H1 (cell line): Measurements from ENCODE around the gene SMARCC1. TPM values are rescaled to one million over a fixed set of nuclear protein-coding genes. Genes with fewer than 3 reads are reported as not detected.

Experiments used
- CTCF ChIA-PET: fragments of 300-600 bp; sonication (Branson Sonifier 250); formaldehyde crosslinking; loops from one replicate; lab custom pipeline; 2021; ENCODE audit not compliant: partially characterized antibody; lab: Charles Lee
- POLR2A ChIA-PET: fragments of 300-600 bp; sonication (Branson Sonifier 250); formaldehyde crosslinking; loops from one replicate; lab custom pipeline; 2021; ENCODE audit warnings: inconsistent platforms; ENCODE audit not compliant: partially characterized antibody; lab: Charles Lee
- DNase-seq, 2 experiments: peaks; one replicate each; pipeline versions ENCODE4 v3.0.0 to v3.0.0-alpha.2; 2010 to 2022; ENCODE audit warnings: low spot score in 2 of 2, low read depth in 1 of 2, mixed read lengths in 1 of 2
- FAIRE-seq: peaks from 2 replicates; lab custom pipeline; 2011; peaks lifted over from hg19 to GRCh38; lab: Jason Lieb, UNC
- H2AFZ ChIP-seq: 2 replicates; pipeline ENCODE4 v1.8.1; 2012; ENCODE audit warnings: low read length, inconsistent platforms
- H2AK5ac ChIP-seq: 2 replicates; pipeline ENCODE4 v1.6.1; 2013; ENCODE audit warnings: low read depth, low read length
- H2BK120ac ChIP-seq: replicated peaks from 2 replicates; pipeline ENCODE3; 2013; ENCODE audit warnings: low read depth, low read length, inconsistent platforms
- H2BK12ac ChIP-seq: 2 replicates; pipeline ENCODE4 v1.6.1; 2013; ENCODE audit warnings: low read depth, low read length
- H2BK15ac ChIP-seq: 2 replicates; pipeline ENCODE4 v1.6.1; 2013; ENCODE audit warnings: low read length
- H2BK20ac ChIP-seq: 2 replicates; pipeline ENCODE4 v1.6.1; 2013; ENCODE audit warnings: low read length
- H2BK5ac ChIP-seq: 2 replicates; pipeline ENCODE4 v1.6.1; 2013; ENCODE audit warnings: low read depth, low read length
- H3K14ac ChIP-seq: 2 replicates; pipeline ENCODE4 v1.6.1; 2013; ENCODE audit warnings: inconsistent platforms; ENCODE audit not compliant: insufficient read length
- H3K18ac ChIP-seq: 2 replicates; pipeline ENCODE4 v1.6.1; 2013; ENCODE audit warnings: low read length; ENCODE audit errors: extremely low read depth
- H3K23ac ChIP-seq: 2 replicates; pipeline ENCODE4 v1.6.1; 2013; ENCODE audit warnings: inconsistent platforms; ENCODE audit not compliant: insufficient read length
- H3K23me2 ChIP-seq: 2 replicates; pipeline ENCODE4 v1.6.1; 2013; ENCODE audit warnings: low read depth, low read length
- H3K27ac ChIP-seq: 2 replicates; pipeline ENCODE4 v1.6.1; 2011; ENCODE audit warnings: low read depth, low read length, inconsistent platforms
- H3K27me3 ChIP-seq, 4 experiments: replicated peaks in 1 of 4; 1 replicate in 1 of 4; 2 replicates in 3 of 4; pipeline versions ENCODE4 v1.6.1 to v1.8.1; 2011 to 2013; ENCODE audit warnings: low read length in 3 of 4, mild to moderate bottlenecking in 3 of 4, inconsistent platforms in 2 of 4, mixed read lengths in 2 of 4, moderate library complexity in 1 of 4; ENCODE audit not compliant: control insufficient read depth in 3 of 4, insufficient read depth in 3 of 4; ENCODE audit errors: extremely low read depth in 1 of 4
- H3K36me3 ChIP-seq, 4 experiments: 2 replicates each; pipeline versions ENCODE4 v1.6.1 to v1.8.1; 2011 to 2013; ENCODE audit warnings: mild to moderate bottlenecking in 4 of 4, low read length in 3 of 4, moderate library complexity in 2 of 4, control low read depth in 1 of 4, inconsistent platforms in 1 of 4; ENCODE audit not compliant: insufficient read depth in 4 of 4, control insufficient read depth in 2 of 4
- H3K4ac ChIP-seq: replicated peaks from 2 replicates; pipeline ENCODE3; 2013; ENCODE audit warnings: low read length, low read depth, mixed read lengths, inconsistent platforms; ENCODE audit not compliant: insufficient read length
- H3K4me1 ChIP-seq, 4 experiments: replicated peaks in 1 of 4; 1 replicate in 1 of 4; 2 replicates in 3 of 4; pipeline versions ENCODE4 v1.6.1 to v1.8.1; 2011 to 2013; ENCODE audit warnings: low read length in 3 of 4, inconsistent platforms in 2 of 4, mixed read lengths in 1 of 4; ENCODE audit not compliant: insufficient read depth in 4 of 4, control insufficient read depth in 3 of 4
- H3K4me2 ChIP-seq, 2 experiments: 2 replicates each; pipeline versions ENCODE4 v1.6.1 to v1.8.1; 2011 to 2013; ENCODE audit warnings: low read depth in 2 of 2, low read length in 2 of 2, control low read depth in 1 of 2, inconsistent platforms in 1 of 2, mild to moderate bottlenecking in 1 of 2; ENCODE audit not compliant: insufficient read depth in 1 of 2
- H3K4me3 ChIP-seq, 4 experiments: fragments of 200-600, 300-600 bp in 1 of 4; sonication (generic), shearing (Covaris generic), sonication (Bioruptor Twin) in 1 of 4; 2 replicates each; pipeline versions ENCODE4 v1.5.1 to v1.8.1; 2011 to 2016; ENCODE audit warnings: low read length in 4 of 4, low read depth in 3 of 4, control low read depth in 2 of 4, inconsistent platforms in 2 of 4, mild to moderate bottlenecking in 2 of 4, mixed read lengths in 1 of 4, moderate library complexity in 1 of 4; ENCODE audit not compliant: insufficient read depth in 2 of 4; ENCODE audit errors: extremely low read depth in 1 of 4
- H3K56ac ChIP-seq: replicated peaks from 2 replicates; pipeline ENCODE3; 2013; ENCODE audit warnings: low read depth, mild to moderate bottlenecking, mixed read lengths, low read length, inconsistent platforms; ENCODE audit not compliant: insufficient read length
- H3K79me1 ChIP-seq: 2 replicates; pipeline ENCODE4 v1.6.1; 2013; ENCODE audit warnings: low read depth, low read length, control low read depth
- H3K79me2 ChIP-seq, 2 experiments: 2 replicates each; pipeline versions ENCODE4 v1.6.1 to v1.8.1; 2012 to 2013; ENCODE audit warnings: low read length in 2 of 2, mild to moderate bottlenecking in 2 of 2, inconsistent platforms in 1 of 2; ENCODE audit not compliant: insufficient read depth in 2 of 2, control insufficient read depth in 1 of 2
- H3K9ac ChIP-seq, 4 experiments: replicated peaks in 1 of 4; 1 replicate in 1 of 4; 2 replicates in 3 of 4; pipeline versions ENCODE4 v1.6.1 to v1.8.1; 2011 to 2013; ENCODE audit warnings: low read depth in 3 of 4, low read length in 3 of 4, control low read depth in 2 of 4, mild to moderate bottlenecking in 2 of 4, moderate library complexity in 2 of 4, inconsistent platforms in 1 of 4; ENCODE audit errors: extremely low read depth in 1 of 4
- H3K9me3 ChIP-seq, 2 experiments: 2 replicates each; pipeline versions ENCODE4 v1.6.1 to v1.8.1; 2012 to 2013; ENCODE audit warnings: mild to moderate bottlenecking in 2 of 2, moderate library complexity in 2 of 2, control low read depth in 1 of 2, inconsistent platforms in 1 of 2, low read depth in 1 of 2, low read length in 1 of 2, mixed read lengths in 1 of 2; ENCODE audit not compliant: insufficient read depth in 2 of 2
- H4K20me1 ChIP-seq, 2 experiments: replicated peaks in 1 of 2; 2 replicates each; pipeline versions ENCODE3 to v1.8.1; 2011 to 2013; ENCODE audit warnings: inconsistent platforms in 2 of 2, low read length in 2 of 2, mild to moderate bottlenecking in 1 of 2; ENCODE audit not compliant: insufficient read depth in 2 of 2, control insufficient read depth in 1 of 2
- H4K5ac ChIP-seq: 2 replicates; pipeline ENCODE4 v1.6.1; 2013; ENCODE audit warnings: low read length, low read depth, mixed read lengths, inconsistent platforms; ENCODE audit not compliant: insufficient read length
- H4K8ac ChIP-seq: 2 replicates; pipeline ENCODE4 v1.8.0; 2013; ENCODE audit warnings: mild to moderate bottlenecking, moderate library complexity, low read length, inconsistent platforms; ENCODE audit not compliant: insufficient read depth; ENCODE audit errors: extremely low read depth
- H4K91ac ChIP-seq: replicated peaks from 2 replicates; pipeline ENCODE3; 2013; ENCODE audit warnings: low read length, mixed read lengths, inconsistent platforms; ENCODE audit not compliant: insufficient read length
- CREB1 ChIP-seq: IDR thresholded peaks from 2 replicates; pipeline ENCODE4 v1.6.1; 2012; ENCODE audit warnings: inconsistent platforms
- JUN ChIP-seq: IDR thresholded peaks from 2 replicates; pipeline ENCODE4 v1.6.1; 2011; ENCODE audit warnings: low read depth, mild to moderate bottlenecking, improper control_type of control experiment, low read length
- POLR2A ChIP-seq, 2 experiments: IDR thresholded peaks; 1 replicate in 1 of 2; 2 replicates in 1 of 2; pipeline ENCODE4 v1.6.1; 2011; ENCODE audit warnings: low read depth in 2 of 2, low read length in 2 of 2, mild to moderate bottlenecking in 2 of 2; ENCODE audit errors: control extremely low read depth in 1 of 2
- SP1 ChIP-seq: IDR thresholded peaks from 2 replicates; pipeline ENCODE4 v1.6.1; 2011; ENCODE audit warnings: low read depth, low read length
- SP4 ChIP-seq: IDR thresholded peaks from 2 replicates; pipeline ENCODE4 v1.6.1; 2012; ENCODE audit warnings: low read length, inconsistent platforms
- WGBS, 2 experiments: shearing (Covaris generic) in 1 of 2; methylation state at CpG; one replicate each; pipeline versions ENCODE4 v1.1.6 to v1.1.7; 2013 to 2015; ENCODE audit warnings: low lambda C conversion rate in 2 of 2, mixed read lengths in 2 of 2, inconsistent platforms in 1 of 2, low coverage in 1 of 2, missing lambda C conversion rate in 1 of 2; ENCODE audit not compliant: insufficient replicate concordance in 2 of 2, insufficient coverage in 1 of 2, insufficient read length in 1 of 2; ENCODE audit errors: extremely low coverage in 1 of 2, missing lambda C conversion rate in 1 of 2; 5-methylcytosine and 5-hydroxymethylcytosine counted together
- polyA plus RNA-seq, 7 experiments: library from polyadenylated mRNA; depleted of rRNA in 3 of 7; stranded (reverse) in 5 of 7; unstranded in 2 of 7; fragments of >200 nt in 5 of 7; fragments of 200-250 nt in 2 of 7; gene quantifications; 1 replicate in 5 of 7; 2 replicates in 1 of 7; 4 replicates in 1 of 7; pipeline versions ENCODE4 v1.2.1 to v1.2.3, GENCODE V29; 2011 to 2013; ENCODE audit warnings: missing spikeins in 2 of 7, mixed read lengths in 2 of 7
- total RNA-seq: library from RNA; stranded (reverse); fragmentation: NEBNext Ultra II Directional; extraction: Animal tissue kit (Norgen Biotek cat#: 25700); gene quantifications from 2 replicates; pipeline ENCODE4 v1.2.1, GENCODE V29; 2021

Gene SMARCC1
- total and polyA plus RNA-seq, 2 of the 8 experiments (the other 6 are each of a cell fraction or from before 2014, with no cell fraction given), result 64.1 to 335 TPM

DNA sequence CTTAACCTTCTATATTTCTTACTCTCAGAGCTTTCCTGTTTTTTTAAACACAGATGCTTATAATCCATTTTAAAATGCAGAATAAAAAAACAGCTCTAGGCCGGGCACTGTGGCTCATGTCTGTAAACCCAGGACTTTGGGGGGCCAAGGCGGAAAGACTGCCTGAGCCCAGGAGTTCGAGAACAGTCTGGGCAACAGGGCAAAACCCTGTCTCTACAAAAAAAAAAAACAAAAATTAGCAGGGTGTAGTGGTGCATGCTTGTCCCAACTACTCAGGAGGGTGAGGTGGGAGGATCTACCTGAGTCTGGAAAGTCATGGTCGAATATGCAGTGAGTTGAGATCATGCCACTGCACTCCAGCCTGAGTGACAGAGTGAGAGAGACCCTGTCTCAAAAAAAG, 15.5 kb downstream of the SMARCC1 start:
- H2BK15ac ChIP-seq, result no peak overlapping the region
- FAIRE-seq, result no peak
- H4K8ac ChIP-seq, result no peak overlapping the region
- no peak overlapping the region for H3K4ac ChIP-seq
- H3K23ac ChIP-seq, result no peak overlapping the region
- no peaks in the 10 kb centered on the region for H3K4me1 ChIP-seq
- H3K79me1 ChIP-seq, result 0 out of 2 replicates have a peak, but pooled peaks cover 2% of the 10 kb centered on the region
- no peaks in the 10 kb centered on the region for H3K27me3 ChIP-seq
- H3K4me2 ChIP-seq, result no peak overlapping the region
- no peak overlapping the region for H3K56ac ChIP-seq
- H3K9me3 ChIP-seq, result no peaks in the 10 kb centered on the region
- no peak overlapping the region for H4K5ac ChIP-seq
- no peaks in the 10 kb centered on the region for H3K23me2 ChIP-seq
- peaks cover 2 to 54% (median 26%) of the 10 kb centered on the region in 4 experiments; a peak in 7 of 8 replicates for H3K36me3 ChIP-seq
- 94% methylated on average over 4 of the region's 4 CpGs; no CpG with 5 or more reads in 1 of the 2 experiments for WGBS, 2 experiments
- no peak for DNase-seq
- H4K91ac ChIP-seq, result no peak overlapping the region
- H2BK120ac ChIP-seq, result no peak overlapping the region
- H2BK5ac ChIP-seq, result no peak overlapping the region
- no peak overlapping the region for H3K18ac ChIP-seq
- H2BK12ac ChIP-seq, result no peak overlapping the region
- peaks cover 6 to 10% of the 10 kb centered on the region in 2 experiments for H4K20me1 ChIP-seq
- H2AFZ ChIP-seq, result no peak overlapping the region
- ChIA-PET POLR2A (interaction anchor here (0.8 to 1.5 kb wide), 5 partner anchors 9 to 323 kb away, joined by 3 to 4 read pairs (median 3); no protein-coding TSS in a partner anchor), CTCF (no interaction called here)
- no peak overlapping the region for H3K4me3 ChIP-seq
- H3K14ac ChIP-seq, result no peak overlapping the region
- TF ChIP-seq POLR2A (IDR thresholded peaks at IDR 0.05; ENCODE audit: control extremely low read depth in 1 of 2, low read depth in 2 of 2, low read length in 2 of 2) (no peak), SP4 (no peak), CREB1 (no peak), SP1 (no peak), JUN (no peak)
- no peak overlapping the region for H3K27ac ChIP-seq
- peaks cover 33 to 94% of the 10 kb centered on the region in 2 experiments for H3K79me2 ChIP-seq
- no peak overlapping the region for H3K9ac ChIP-seq
- H2AK5ac ChIP-seq, result no peak overlapping the region
- H2BK20ac ChIP-seq, result no peak overlapping the region
